ENCODE results near the gene USH2A. TPM values are rescaled to one million over a fixed set of nuclear protein-coding genes. Genes with fewer than 3 reads are reported as not detected.
"Not testable (repeated sequence)": the region's sequence is repeated elsewhere in the genome, so short reads cannot be mapped to it uniquely, and the experiment has no call there.

The USH2A gene
- total RNA-seq, 4 donors from 2014 or later: 0.08 to 0.18 TPM; not detected in 2

- Histone ChIP-seq H3K36me3 (no peaks in the 10 kb centered on the region), H3K9me3 (no peaks in the 10 kb centered on the region), H3K4me3 (no peak overlapping the region), H3K27ac (no peak overlapping the region), H3K27me3 (no peaks in the 10 kb centered on the region), H3K4me1 (no peaks in the 10 kb centered on the region)
- 37% methylated on average over 2 of the region's 2 CpGs for WGBS
- DNase-seq (ENCODE audit: low spot score in 2 of 2): no peak
- TF ChIP-seq POLR2A (IDR thresholded peaks at IDR 0.05): no peak
- TF ChIP-seq CTCF (IDR thresholded peaks at IDR 0.05): no peak
- TF ChIP-seq EP300 (IDR thresholded peaks at IDR 0.05): no peak
- no peak for TF ChIP-seq POLR2AphosphoS5 (IDR thresholded peaks at IDR 0.05)
Measured at GRCh38 chr1:216014086-216014485, 409.2 kb downstream of the USH2A start.

- not testable (repeated sequence) for H3K4me1 ChIP-seq
Measured at GRCh38 chr1:216009456-216009855, 413.8 kb downstream of the USH2A start.

GRCh38 chr1:216005916-216006315, 417.3 kb downstream of the USH2A start:
- DNase-seq (ENCODE audit: low spot score in 2 of 2): no peak
- WGBS: 45% methylated on average over 2 of the region's 2 CpGs
- H3K9me3 ChIP-seq: no peaks in the 10 kb centered on the region
- H3K27ac ChIP-seq: no peak overlapping the region
- no peaks in the 10 kb centered on the region for H3K27me3 ChIP-seq
- no peak overlapping the region for H3K4me3 ChIP-seq
- no peak for TF ChIP-seq EP300 (IDR thresholded peaks at IDR 0.05)
- TF ChIP-seq POLR2AphosphoS5 (IDR thresholded peaks at IDR 0.05): no peak
- TF ChIP-seq CTCF (IDR thresholded peaks at IDR 0.05): no peak
- TF ChIP-seq POLR2A (IDR thresholded peaks at IDR 0.05): no peak
- H3K4me1 ChIP-seq: no peaks in the 10 kb centered on the region
- H3K36me3 ChIP-seq: no peaks in the 10 kb centered on the region

More at GRCh38 chr1:216009456-216009855, 413.8 kb downstream of the USH2A start:
- H3K36me3 ChIP-seq; DNase-seq (ENCODE audit: low spot score in 2 of 2); H3K4me3 ChIP-seq; H3K9me3 ChIP-seq; H3K27ac ChIP-seq; H3K27me3 ChIP-seq: not testable (repeated sequence)
- WGBS: 89% methylated on average over 10 of the region's 10 CpGs

GRCh38 chr1:215992620-215993019, 430.6 kb downstream of the USH2A start:
- Histone ChIP-seq H3K27me3 (no peaks in the 10 kb centered on the region), H3K9me3 (no peaks in the 10 kb centered on the region), H3K36me3 (no peaks in the 10 kb centered on the region), H3K4me1 (no peaks in the 10 kb centered on the region), H3K27ac (no peak overlapping the region), H3K4me3 (no peak overlapping the region)
- no peak for DNase-seq (ENCODE audit: low spot score in 2 of 2)
- 9% methylated on average over 3 of the region's 3 CpGs for WGBS
- no peak for TF ChIP-seq POLR2A (IDR thresholded peaks at IDR 0.05)
- no peak for TF ChIP-seq CTCF (IDR thresholded peaks at IDR 0.05)
- no peak for TF ChIP-seq EP300 (IDR thresholded peaks at IDR 0.05)
- TF ChIP-seq POLR2AphosphoS5 (IDR thresholded peaks at IDR 0.05): no peak

- Histone ChIP-seq H3K27me3 (no peaks in the 10 kb centered on the region), H3K4me3 (no peak overlapping the region), H3K4me1 (no peaks in the 10 kb centered on the region), H3K9me3 (no peaks in the 10 kb centered on the region), H3K27ac (no peak overlapping the region), H3K36me3 (no peaks in the 10 kb centered on the region)
- WGBS: 75% methylated on average over 7 of the region's 7 CpGs
- TF ChIP-seq POLR2A (IDR thresholded peaks at IDR 0.05) (no peak), POLR2AphosphoS5 (IDR thresholded peaks at IDR 0.05) (no peak), CTCF (IDR thresholded peaks at IDR 0.05) (no peak), EP300 (IDR thresholded peaks at IDR 0.05) (no peak)
- no peak for DNase-seq (ENCODE audit: low spot score in 2 of 2)
Measured at GRCh38 chr1:215987092-215987875, 436.0 kb downstream of the USH2A start.
